GM21576 (cell line): Measurements from ENCODE around the gene RAB5B.

ENCODE experiments used
- ATAC-seq: cut with Tn5 transposase; IDR thresholded peaks from one replicate; pipeline ENCODE4 v1.9.1; 2021; ENCODE audit warnings: mild to moderate bottlenecking, moderate library complexity; ENCODE audit not compliant: unreplicated experiment

The RAB5B gene

GRCh38 chr12:55973599-55974307 is at the start of gene RAB5B:
Gene RAB5B, plus strand, starts transcription at chr12:55974078. Its CDS starts 12,883 bp downstream, at chr12:55986961.
- peak; percentile 90 for ATAC-seq

- no peak for ATAC-seq
Measured at GRCh38 chr12:55925371-55925770, 48.5 kb upstream of the RAB5B start.

GRCh38 chr12:55925870-55926737 is 47.8 kb upstream of the RAB5B start:
- no peak for ATAC-seq

GRCh38 chr12:55926738-55927587 is 46.9 kb upstream of the RAB5B start:
- peak; percentile 38 for ATAC-seq

- ATAC-seq = peak; percentile 39
Measured at GRCh38 chr12:55927588-55928502, 46.0 kb upstream of the RAB5B start, which contains the start of gene PYM1. Gene PYM1, minus strand, starts transcription at chr12:55927894. Its CDS starts 133 bp downstream, at chr12:55927761.

GRCh38 chr12:55929306-55929791 is 44.5 kb upstream of the RAB5B start:
- ATAC-seq = peak; percentile 36

GRCh38 chr12:55930771-55931316 is 43.0 kb upstream of the RAB5B start, which contains the start of gene DGKA:
Gene DGKA, plus strand, starts transcription at chr12:55931162. Its CDS starts 5,342 bp downstream, at chr12:55936504.
- peak; percentile 19 for ATAC-seq

- ATAC-seq = no peak
Measured at GRCh38 chr12:55931317-55931779, 42.5 kb upstream of the RAB5B start.

- no peak for ATAC-seq
Measured at GRCh38 chr12:55931780-55932550, 41.9 kb upstream of the RAB5B start.

- no peak for ATAC-seq
Measured at GRCh38 chr12:55932551-55932910, 41.3 kb upstream of the RAB5B start.

GRCh38 chr12:55933169-55933798 is 40.6 kb upstream of the RAB5B start:
- no peak for ATAC-seq

GRCh38 chr12:55933799-55934742 is 39.8 kb upstream of the RAB5B start:
- ATAC-seq = no peak

- ATAC-seq = no peak
Measured at GRCh38 chr12:55934773-55935172, 39.1 kb upstream of the RAB5B start.

GRCh38 chr12:55935738-55936151 is 38.1 kb upstream of the RAB5B start:
- no peak for ATAC-seq

- no peak for ATAC-seq
Measured at GRCh38 chr12:55937981-55938380, 35.9 kb upstream of the RAB5B start.

GRCh38 chr12:55938826-55939501 is 34.9 kb upstream of the RAB5B start:
- no peak for ATAC-seq
